NCI-H2227 treated with DMSO at 0.1 percent for 48 hours (cell line): ENCODE data around the gene KLC1.

Experiments
- DNase-seq: peaks from one replicate; lab custom pipeline; 2025; lab: John Stamatoyannopoulos, UW

The KLC1 gene

GRCh38 chr14:103705118-103705503 is 76.1 kb downstream of the KLC1 start:
- DNase-seq = no peak

DNA sequence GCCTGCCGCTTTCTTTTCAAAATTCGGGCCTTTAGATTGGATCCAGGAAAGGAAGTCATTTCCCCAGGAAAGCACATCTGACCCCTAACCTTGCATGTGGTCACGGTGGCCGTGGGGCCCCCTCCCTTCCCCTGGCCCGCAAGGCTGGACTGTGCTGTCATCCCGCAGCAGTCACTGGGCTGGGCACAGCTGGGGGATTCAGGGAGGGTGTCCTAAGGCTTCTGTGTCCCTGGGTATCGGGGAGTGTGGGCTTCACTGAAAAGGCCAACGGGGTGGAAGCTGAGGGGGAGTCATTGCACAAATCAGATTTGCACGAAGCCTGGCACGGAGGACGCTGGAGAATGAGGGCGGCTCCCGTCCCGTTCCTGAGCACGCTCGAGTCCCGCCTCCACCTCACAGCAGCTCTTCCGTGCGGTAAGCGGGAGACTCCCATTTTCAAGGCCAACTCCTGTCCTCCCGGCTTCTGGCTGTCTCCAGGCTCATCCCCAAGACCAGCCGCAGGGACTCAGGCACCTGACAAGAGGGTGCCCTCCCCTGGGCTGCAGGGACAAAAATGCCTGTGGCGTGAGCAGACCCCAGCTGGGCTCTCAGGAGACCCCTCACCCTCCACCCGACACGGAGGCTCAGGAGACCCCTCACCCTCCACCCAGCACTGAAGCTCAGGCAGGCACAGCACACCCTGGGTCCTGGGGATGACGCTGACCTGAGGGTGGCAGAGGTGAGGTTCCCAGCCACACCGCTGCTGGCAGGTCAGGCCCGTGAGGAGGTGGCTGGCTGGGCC is 76.7 kb downstream of the KLC1 start:
- no peak for DNase-seq

- no peak for DNase-seq
Measured at GRCh38 chr14:103706551-103707328, 77.7 kb downstream of the KLC1 start.

GRCh38 chr14:103707329-103708263 is 78.6 kb downstream of the KLC1 start:
- DNase-seq = no peak

- no peak for DNase-seq
Measured at GRCh38 chr14:103708750-103709187, 79.8 kb downstream of the KLC1 start.

DNA sequence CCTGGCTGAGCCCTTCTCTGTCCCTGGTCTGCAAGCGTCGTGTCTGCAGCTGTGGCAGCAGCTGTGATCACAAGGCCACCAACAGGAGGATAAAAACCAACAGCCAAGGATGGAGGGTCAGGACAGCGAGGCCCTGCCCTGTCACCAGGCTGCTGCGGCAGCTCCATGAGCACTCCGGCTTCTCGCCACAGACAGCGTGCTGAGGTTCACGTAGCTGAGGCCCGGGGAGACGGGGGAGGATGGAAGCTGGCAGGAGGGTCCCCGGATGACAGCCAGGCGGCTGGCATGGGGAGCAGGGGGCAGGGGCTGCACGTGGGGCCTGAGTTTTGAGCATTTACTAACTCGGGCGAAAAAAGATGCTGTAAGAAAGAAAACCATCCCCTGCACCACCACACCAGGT is 80.8 kb downstream of the KLC1 start:
- no peak for DNase-seq

DNA sequence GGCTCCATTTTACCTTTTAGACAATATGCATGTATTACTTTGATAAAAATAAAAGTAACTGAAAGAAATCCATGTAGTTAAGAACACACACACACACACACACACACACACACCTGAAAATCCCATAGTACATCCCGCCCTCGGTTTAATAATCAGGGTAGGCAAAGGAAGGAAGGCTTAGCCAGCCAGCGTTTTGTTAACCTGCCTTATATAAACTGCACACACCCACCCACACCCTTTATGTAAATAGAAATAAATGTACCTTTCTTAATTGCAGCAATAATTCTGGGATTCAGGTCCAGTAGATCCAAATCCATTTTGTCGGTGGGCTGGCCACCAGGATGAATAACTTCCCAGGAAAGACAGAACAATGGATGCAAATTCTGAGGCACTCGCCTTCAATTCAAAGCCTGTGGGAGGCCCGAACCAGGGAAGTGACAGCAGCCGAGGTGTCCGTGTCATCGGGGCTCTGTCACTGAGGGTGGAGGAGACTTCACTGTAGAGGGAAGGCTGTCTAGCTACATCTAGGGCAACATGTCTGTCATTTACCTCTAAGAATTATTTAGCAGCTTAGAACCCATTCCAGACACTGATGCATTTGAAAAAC is 81.9 kb downstream of the KLC1 start:
- DNase-seq = no peak

DNA sequence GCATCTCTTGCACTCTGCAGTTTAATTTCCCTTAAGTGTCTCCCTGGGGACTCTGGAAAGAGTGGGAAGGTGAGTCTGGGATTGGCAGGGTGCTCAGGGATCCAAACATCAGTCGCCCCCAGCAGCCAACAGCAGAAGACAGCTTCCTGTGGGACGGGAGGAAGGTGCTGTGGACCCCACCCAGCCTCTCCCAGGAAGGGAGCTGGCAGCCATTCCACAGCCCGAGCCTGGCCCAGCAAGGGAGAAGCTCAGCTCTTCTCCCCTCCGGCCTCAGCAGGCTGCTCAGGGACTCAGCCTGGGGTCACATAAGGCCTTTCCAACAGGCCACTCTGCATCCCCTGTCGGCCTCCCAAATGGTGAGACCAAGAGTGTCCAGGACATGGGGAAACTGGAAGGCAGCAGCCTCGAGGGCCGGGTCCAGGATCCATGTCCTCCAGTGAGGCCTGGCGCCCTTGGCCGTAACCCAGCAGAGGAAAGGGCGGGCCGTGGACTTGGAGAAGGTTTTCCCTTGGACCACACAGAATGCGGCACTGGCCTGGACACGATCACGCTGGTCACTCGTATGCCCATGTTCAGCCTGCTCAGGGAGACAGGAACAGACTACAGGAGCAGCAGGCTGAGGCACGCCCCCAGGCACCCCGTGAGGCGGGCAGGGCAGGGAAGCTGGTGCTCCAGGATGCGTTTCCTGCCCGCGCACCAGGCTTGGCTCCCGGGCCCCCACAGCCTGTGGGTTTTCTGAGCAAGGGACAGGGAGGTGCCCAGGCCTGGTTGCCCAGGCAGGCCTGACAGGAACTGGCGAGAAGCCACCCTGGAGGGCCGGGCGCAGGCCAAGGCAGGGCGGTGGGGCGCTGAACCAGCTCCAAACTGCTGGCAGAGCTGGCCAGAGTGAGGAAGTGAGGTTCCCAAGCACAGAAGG is 82.8 kb downstream of the KLC1 start:
- no peak for DNase-seq

GRCh38 chr14:103712633-103713247 is 83.7 kb downstream of the KLC1 start:
- DNase-seq = no peak

- DNase-seq = no peak
Measured at GRCh38 chr14:103713304-103714062, 84.5 kb downstream of the KLC1 start.

DNA sequence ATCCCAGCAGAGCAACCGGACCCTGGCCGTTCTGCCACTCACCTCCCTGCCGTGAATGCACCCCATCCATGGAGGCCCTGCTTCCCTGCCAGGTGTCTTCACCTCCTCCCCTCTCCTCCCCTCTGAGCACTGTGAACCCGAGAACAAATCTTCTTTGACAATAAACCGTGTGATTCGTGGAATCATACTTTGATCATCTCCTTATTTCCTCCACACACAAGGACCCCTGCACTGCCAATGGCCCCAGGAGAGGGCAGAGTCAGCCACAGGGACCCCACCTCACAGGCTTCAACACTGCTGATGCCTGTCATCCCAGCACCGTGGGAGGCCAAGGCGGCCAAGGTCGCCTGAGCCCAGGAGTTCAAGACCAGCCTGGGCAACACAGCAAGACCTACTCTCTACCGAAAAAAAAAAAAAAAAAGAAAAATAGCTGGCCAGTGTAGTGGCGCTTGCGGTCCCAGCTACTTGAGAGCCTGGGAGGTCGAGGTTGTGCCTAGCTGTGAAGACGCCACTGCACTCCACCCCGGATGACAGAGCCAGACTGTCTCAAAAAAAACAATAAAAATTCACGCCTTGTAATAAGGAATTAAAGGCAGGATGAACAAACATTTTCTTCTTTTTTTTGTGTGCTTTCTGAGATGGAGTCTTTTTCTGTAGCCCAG is 85.2 kb downstream of the KLC1 start:
- no peak for DNase-seq

GRCh38 chr14:103715052-103716000 is 86.3 kb downstream of the KLC1 start, which contains the start of the genes XRCC3 and ZFYVE21:
Gene XRCC3 (minus strand): TSS chr14:103715451. CDS start chr14:103711087, 4,364 bp downstream.
Gene ZFYVE21 (plus strand): TSS chr14:103715810. CDS start chr14:103715842, 32 bp downstream.
- DNase-seq = peak; percentile 99

DNA sequence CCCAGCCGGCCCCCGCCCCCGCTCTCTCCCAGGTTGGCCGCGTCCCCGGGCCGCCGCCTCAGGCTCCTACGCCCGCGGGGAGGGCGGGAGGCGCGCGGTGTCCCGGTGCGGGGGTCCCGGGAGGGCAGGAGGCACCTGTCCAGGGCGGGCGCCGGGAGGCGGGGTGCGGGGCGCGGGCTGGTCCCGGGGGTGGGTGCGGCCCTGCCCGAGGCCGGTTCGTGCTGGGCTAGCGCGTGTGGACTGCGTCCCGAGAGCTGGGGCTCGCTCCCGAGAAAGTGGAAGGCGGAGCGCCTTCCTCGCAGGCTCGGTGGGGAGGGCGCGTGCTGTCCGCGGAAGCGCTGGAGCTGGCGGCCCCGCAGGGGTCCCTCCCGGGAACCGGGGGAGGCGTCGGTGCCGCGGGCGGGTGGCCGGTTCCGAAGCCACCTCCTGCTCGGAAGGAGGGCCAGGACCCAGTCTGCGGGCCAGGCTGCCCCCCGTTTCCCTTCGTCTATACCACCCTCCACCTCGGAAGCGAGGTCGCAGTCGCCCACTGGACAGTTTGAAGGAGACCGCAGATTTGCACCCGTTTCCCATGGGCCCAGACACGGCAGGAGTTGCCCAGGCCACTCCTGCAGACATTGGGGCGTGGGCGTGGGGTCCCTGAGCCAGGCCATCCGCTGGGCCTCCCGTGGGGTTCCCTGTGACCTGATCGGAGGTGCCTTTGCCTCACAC is 87.2 kb downstream of the KLC1 start:
- no peak for DNase-seq

DNA sequence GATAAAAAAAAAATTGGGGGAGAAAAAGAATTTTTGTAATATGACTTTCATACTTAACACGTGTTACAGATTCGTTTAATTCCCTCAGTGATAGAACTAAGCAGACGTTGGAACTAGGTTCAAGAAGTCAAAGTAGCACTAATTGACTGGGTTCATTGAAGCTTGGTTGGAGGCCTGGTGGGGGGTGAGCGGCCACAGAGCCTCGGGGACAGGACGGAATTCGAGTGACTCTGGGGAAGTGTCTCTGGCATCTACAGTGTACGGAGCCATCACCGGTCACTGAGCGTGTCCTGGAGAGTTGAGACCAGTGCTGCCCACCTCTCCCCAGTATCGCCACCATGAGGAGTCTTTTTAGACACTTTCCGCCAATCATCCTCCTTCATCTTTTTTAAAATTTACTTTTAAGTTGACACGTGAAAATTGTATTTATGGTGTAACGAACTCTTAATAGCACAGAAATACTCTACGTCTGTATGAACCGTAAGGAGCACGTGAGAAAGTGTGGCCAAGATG is 87.9 kb downstream of the KLC1 start:
- no peak for DNase-seq

DNA sequence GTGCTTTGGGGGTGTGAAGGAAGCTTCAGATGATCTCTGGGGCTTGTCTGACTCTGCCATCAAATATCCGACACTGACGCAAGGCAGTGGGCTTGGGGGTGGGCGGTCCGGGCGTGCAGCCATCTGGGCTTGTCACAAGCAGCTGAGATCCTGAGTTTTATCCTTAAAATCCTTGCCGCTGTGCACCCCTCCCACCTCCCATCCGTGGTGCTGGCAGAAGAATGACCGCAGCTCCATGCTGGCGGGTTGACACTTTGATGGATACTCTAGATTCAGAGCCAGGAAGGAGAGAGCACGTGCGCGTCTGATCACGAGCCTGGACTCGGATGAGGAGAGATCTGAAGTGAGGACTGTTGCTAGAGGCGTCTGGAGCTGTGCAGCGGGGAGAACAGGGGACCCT is 89.6 kb downstream of the KLC1 start:
- no peak for DNase-seq

DNA sequence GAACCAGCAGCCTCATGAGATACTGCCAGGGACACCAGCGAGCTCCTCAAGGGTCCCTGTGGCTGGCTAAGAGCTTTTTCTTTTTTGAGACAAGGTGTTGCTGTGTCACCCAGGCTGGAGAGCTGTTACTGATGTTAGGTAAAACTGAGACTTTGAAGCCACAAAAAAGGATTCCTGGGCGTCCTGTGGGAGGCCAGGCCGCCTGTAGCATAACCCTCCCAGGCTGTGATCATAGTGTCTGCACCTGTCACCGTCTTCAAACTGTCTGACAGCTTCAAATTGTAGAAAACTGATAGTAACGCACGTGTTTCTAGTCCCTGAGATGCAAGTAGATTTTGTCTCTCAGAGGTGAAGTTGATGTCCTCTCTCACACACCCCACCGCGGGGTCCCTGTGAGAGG is 90.7 kb downstream of the KLC1 start:
- no peak for DNase-seq
